GM19239 (cell line): Measurements from ENCODE around the gene RCN2.
A peak's percentile ranks its signal among the peaks of the same experiment; 100 is the strongest.
"Not testable (repeated sequence)": the region's sequence is repeated elsewhere in the genome, so short reads cannot be mapped to it uniquely, and the experiment has no call there.

Experiments
- DNase-seq: peaks from one replicate; pipeline ENCODE4 v3.0.0; 2011; ENCODE audit warnings: low spot score; ENCODE audit not compliant: insufficient read length
- FAIRE-seq: peaks from 2 replicates; lab custom pipeline; 2011; peaks lifted over from hg19 to GRCh38; lab: Jason Lieb, UNC

RCN2 gene, protein sequence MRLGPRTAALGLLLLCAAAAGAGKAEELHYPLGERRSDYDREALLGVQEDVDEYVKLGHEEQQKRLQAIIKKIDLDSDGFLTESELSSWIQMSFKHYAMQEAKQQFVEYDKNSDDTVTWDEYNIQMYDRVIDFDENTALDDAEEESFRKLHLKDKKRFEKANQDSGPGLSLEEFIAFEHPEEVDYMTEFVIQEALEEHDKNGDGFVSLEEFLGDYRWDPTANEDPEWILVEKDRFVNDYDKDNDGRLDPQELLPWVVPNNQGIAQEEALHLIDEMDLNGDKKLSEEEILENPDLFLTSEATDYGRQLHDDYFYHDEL

DNA sequence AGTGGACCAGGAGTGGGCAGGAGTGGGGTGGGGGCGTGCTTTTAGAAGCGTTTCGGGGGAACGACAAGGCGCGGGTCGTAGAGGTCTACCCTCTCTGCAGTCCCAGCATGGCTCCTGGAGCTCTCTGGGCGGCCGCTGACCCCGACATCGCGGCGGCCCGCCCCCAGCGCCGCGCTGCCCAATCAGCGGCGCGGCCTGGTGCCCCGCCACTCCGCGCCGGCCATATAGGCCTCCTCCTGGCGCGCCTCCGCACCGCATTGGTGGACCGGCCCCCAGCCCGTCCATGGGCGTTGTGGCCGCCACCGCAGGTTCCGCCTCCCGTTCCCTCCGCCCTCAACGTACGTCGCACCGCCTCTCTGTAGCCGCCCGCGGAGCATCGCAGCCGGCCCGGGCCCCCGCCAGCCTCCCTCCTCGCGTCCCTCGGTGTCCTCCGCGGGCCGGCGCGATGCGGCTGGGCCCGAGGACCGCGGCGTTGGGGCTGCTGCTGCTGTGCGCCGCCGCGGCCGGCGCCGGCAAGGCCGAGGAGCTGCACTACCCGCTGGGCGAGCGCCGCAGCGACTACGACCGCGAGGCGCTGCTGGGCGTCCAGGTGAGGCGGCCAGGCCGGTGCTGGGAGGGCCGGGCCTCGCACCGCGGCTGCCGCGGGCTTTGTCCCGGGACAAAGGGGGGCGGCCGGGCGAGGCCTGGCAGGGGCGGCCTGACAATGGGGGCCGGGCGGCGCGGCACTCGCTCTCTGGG lies at the start of gene RCN2:
RCN2 (plus strand) TSS at position 353 of the 738 bp plus-strand sequence; CDS start at position 446, 93 bp downstream.
- DNase-seq (peak; percentile 82), FAIRE-seq (peak; percentile 95)

DNA sequence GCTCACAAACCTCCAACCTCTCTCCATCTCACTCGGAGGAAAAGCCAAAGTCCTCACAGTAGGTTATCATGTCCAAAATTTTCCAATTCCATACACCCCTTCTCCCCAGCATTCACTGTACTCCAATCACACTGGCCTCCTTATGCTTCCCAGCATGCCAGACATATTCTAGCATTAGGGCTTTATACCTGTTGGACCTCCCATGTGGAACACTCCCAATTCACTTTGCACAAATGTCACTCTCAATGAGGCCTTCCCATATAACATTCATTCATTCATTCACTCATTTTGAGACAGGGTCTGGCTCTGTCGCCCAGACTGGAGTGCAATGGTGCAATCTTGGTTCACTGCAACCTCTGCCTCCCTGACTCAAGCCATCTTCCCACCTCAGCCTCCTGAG lies 46.3 kb upstream of the RCN2 start:
- FAIRE-seq (no peak), DNase-seq (no peak)

DNA sequence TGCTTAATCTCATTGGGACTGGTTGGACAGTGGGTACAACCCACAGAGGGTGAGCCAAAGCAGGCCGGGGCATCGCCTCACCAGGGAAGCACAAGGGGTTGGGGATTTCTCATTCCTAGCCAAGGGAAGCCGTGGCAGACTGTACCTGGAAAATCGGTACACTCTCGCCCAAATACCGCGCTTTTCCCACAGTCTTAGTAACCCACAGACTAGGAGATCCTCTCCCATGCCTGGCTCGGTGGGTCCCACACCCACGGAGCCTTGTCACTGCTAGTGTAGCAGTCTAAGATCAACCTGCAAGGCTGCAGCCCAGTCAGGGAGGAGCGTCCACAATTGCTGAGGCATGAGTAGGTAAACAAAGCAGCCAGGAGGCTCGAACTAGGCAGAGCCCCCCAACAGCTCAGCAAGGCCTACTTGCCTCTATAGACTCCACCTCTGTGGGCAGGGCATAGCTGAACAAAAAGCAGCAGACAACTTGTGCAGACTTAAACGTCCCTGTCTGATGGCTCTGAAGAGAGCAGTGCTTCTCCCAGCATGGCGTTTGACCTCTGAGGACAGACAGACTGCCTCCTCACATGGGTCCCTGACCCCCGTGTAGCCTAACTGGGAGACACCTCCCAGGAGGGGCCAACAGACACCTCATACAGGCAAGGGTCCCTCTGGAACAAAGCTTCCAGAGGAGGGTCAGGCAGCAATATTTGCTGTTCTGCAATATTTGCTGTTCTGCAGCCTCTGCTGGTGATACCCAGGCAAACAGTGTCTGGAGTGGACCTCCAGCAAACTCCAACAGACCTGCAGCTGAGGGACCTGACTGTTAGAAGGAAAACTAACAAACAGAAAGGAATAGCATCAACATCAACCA lies 44.0 kb upstream of the RCN2 start:
- FAIRE-seq, result not testable (repeated sequence)

DNA sequence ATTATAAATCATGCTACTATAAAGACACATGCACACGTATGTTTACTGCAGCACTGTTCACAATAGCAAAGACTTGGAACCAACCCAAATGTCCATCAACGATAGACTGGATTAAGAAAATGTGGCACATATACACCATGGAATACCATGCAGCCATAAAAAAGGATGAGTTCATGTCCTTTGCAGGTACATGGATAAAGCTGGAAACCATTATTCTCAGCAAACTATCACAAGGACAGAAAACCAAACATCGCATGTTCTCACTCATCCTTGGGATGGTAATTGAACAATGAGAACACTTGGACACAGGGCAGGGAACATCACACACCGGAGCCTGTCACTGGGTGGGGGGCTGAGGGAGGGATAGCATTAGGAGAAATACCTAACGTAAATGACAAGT lies 38.7 kb upstream of the RCN2 start:
- FAIRE-seq, DNase-seq: not testable (repeated sequence)

More for the DNA sequence above, 44.0 kb upstream of the RCN2 start:
- not testable (repeated sequence) for DNase-seq

DNA sequence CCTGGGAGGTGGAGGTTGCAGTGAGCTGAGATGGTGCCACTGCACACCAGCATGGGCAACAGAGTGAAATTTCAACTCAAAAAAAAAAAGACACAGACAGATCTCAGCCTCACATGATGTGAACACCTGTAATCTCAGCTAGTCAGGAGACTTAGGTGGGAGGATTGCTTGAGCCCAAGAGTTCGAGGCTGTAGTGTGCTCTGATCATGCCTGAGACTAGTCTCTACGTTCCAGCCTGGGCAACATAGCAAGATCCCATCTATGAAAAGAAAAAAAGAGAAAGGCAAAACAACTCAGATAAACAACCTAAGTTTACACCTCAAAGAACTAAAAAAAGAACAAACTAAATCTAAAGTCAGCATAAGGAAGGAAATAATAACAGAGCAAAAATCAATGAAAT lies 37.4 kb upstream of the RCN2 start:
- FAIRE-seq (no peak), DNase-seq (no peak)

DNA sequence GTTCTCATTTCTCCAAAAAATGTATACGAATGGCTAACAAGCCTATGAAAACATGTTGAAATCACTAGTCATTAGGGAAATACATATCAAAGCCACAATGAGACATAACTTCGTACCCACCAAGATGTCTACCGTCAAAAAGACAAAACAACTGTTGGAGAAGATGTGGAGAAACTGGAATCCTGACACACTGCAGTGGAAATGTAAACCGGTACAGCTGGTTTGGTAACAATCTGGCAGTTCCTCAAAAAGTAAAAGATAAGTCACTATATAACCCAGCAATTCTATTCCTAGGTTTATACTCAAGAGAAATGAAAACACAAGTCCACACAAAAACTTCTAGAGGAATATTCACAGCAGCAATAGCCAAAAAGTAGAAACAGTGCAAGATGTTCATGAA lies 33.4 kb upstream of the RCN2 start:
- DNase-seq (no peak), FAIRE-seq (no peak)

DNA sequence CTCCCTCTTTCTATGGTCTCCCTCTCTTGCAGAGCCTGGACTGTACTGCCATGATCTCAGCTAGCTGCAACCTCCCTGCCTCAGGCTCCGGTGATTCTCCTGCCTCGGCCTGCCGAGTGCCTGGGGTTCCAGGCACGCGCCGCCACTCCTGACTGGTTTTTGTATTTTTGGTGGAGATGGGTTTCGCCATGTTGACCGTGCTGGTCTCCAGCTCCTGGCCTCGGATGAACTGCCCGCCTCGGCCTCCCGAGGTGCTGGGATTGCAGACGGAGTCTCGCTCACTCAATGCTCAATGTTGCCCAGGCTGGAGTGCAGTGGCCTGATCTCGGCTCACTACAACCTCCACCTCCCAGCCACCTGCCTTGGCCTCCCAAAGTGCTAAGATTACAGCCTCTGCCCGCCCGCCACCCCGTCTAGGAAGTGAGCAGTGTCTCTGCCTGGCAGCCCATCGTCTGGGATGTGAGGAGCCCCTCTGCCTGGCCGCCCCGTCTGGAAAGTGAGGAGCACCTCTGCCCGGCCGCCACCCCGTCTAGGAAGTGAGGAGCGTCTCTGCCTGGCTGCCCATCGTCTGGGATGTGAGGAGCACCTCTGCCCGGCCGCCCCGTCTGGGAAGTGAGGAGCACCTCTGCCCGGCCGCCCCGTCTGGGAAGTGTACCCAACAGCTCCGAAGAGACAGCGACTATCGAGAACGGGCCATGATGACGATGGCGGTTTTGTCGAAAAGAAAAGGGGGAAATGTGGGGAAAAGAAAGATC lies 32.2 kb upstream of the RCN2 start:
- DNase-seq, FAIRE-seq: not testable (repeated sequence)

DNA sequence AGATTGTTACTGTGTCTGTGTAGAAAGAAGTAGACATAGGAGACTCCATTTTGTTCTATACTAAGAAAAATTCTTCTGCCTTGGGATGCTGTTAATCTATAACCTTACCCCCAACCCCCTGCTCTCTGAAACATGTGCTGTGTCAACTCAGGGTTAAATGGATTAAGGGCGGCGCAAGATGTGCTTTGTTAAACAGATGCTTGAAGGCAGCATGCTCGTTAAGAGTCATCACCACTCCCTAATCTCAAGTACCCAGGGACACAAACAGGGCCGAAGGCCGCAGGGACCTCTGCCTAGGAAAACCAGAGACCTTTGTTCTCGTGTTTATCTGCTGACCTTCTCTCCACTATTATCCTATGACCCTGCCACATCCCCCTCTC lies 31.6 kb upstream of the RCN2 start:
- FAIRE-seq, DNase-seq: not testable (repeated sequence)

DNA sequence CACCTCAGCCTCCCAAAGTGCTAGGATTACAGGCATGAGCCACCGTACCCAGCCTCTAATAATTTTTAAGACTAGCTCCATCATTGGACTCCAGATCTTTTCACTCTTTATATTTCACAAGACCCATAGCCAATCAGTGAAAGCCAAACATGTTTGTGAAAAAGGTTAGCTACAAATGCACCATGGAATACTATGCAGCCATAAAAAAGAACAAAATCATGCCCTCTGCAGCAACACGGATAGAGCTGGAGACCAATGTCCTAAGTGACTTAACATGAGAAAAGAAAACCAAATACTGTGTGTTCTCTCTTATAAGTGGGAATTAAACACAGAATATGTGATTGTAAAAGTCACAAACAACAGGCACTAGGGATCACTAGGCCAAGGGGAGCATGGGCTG lies 29.6 kb upstream of the RCN2 start:
- FAIRE-seq, result no peak
- no peak for DNase-seq

DNA sequence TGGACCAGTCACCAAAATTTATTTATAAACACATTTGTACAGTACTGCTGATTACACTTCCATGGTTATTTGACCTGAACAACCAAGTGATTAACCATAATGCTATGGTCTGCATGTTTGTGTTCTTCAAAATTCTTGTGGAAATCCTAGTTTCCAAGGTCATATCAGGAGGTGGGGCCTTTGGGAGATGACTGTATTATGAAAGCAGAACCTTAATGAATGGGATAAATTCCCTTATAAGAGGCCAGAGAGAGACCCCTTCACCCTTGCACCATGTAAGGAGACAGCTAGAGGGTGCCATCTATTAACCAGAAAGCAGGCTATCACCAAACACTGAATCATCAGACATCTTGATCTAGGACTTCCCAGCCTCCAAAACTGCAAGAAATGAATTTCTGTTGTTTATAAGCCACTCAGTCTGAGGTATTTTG lies 28.3 kb upstream of the RCN2 start:
- no peak for DNase-seq
- no peak for FAIRE-seq

DNA sequence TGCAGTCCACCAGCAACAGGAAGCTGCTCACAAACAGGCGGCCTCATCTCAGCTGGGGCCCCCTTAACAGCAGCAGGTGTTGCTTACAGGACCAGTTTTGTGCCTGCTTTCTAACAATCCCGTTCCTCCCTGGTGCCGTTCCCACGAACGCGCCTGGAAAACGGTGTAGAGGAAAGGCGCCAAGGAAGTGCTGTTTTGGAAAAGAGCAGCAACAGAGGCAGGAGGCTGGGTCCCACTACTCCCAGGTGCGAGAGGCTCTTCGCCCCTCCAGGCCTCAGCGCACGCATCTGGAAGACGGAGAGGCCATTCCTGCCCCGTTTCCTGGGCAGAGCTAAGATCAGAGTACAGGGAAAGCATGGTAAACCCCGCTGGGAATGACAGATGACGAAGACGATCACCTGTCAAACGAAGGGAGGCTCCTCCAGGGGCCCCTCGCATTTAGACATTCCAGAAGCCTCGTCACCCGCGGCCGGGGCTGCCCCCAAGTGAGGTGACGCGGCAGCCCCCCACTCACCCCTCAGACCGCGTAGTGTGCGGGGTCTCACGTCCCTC lies 27.0 kb upstream of the RCN2 start:
- no peak for DNase-seq
- FAIRE-seq, result peak; percentile 31

DNA sequence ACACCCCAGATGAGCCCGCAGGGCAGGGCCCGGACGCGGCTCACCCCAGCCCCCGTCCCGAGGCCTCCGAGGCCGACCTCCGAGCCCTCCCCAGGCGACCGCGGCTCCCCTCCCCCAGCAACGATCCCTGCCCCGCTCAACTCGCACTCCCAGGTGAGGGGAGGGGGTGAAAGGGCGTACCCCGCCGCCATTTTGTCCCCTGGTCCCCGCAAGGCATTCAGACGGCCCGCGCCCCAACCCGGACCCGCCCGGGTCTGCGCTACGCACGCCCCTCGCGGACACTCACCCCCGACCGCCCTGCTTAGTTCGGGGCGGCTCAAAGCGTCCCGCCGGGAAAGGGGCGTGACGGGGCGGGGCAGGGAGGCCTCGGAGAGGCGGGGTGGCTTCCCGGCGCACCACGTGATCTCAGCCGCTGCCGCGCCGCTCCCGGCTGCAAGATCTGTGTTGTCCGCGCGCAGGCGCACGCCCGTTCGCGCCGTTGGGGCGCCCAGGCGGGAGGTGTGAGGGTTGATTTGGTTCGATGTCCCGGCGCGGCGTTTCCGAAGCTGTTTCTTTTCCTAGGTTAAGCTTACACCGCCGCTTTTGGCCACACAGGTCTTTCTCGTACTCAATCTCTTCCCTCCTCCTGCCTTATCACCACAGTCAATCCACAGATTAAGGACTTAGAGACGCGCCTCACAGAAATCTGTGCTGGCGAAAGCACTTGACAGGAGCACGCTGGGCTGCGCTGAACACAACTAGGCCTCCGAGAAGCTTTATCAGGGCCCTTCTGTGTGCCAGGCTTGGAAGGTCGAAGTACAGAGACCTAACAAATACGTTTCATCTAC lies 26.3 kb upstream of the RCN2 start, which contains the start of gene SCAPER:
SCAPER (minus strand) TSS at position 328 of the 827 bp plus-strand sequence. CDS start 21,523 bp downstream, outside the sequence.
- FAIRE-seq, result peak; percentile 89
- peak; percentile 91 for DNase-seq

DNA sequence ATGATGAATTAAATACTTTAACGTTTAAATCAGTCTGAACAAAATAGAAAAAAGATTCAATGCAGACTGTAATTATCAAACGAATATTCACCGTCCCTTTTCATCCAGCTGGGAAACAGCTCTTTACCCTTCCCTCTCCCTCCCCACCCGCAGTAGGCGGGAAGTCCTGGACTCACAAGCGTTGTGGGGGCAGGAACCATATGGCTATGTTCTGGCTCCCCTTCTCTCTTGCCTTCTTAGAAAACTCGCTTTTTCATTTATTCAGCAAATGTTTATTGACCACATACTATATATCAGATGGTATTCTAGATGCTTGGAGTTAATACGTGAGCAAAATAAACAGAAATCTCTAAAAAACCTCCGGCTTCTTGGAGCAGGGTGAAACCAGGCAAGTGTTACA lies 25.7 kb upstream of the RCN2 start:
- DNase-seq (no peak), FAIRE-seq (no peak)

DNA sequence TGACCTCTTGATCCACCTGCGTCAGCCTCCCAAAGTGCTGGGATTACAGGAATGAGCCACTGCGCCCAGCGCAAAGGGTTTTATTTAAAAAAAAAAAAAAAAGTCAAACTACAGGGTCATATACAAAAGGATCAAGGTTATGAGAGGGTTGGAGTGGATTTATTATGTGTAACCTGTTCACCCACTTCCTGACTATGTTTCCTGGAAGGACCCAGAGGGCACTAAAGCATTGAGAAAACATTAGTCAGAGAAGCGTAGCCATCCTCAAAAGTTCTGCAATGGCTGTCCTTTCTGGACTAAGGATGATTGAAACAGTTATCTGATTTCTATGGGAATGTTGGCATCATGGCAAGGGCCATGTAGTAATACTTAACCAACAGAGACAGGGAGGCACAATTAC lies 19.1 kb upstream of the RCN2 start:
- FAIRE-seq, result no peak
- no peak for DNase-seq

DNA sequence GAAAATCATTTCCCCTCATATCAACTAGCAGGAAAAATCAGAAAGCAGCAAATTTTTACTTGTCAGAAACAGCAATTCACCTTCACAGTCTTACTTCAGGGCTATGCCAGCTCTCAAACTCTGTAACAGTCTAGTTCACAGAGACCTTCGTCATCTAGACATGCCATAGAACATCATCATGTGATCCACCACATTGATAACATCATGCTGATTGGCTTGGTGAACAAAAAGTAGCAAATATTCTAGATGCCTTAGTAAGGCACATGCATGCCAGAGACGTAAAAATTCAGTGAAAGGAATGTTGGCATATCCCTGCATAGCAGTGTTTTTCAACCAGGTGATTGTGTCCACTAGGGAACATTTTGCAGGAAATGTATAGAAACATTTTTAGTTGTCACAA lies 17.8 kb upstream of the RCN2 start:
- FAIRE-seq (no peak), DNase-seq (no peak)

DNA sequence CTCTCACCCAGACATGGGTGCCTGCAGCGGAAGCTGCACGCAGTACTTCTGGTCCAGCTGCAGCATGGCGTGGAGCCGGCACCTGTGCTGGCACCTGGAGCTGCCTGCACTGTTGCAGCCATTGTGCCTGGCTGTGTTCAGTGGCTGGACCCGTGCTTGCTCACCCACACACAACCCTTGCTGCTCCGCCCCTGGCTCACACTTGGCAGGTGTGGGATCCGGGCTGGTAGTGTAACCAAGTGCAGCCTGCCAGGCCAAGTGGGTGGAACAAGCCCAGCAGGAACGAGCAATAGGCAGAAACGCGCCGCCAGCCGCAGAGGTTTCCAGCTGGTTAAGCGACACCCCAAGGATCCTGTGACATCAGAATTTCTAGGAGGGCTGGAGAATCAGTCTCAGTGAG lies 15.2 kb upstream of the RCN2 start:
- no peak for FAIRE-seq
- no peak for DNase-seq

DNA sequence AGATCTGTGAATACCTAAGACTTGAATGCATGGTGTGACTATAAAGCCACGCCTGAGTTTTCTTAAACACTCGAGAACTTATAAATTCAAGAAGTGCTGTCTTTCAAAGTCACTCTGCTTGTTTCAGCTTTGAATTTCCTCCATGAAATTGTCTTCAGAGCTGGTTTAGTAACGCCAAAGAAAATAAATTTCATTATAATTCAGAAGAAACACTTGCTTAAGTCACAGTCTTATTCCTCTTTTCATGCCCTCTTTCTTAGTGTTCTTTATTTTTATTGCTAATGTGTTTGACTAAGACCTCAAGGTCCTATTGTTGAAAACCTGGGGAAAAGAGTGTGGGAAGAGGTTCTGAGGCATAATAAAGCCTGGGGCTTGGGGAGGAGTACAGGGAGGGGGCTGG lies 3.3 kb upstream of the RCN2 start:
- peak; percentile 48 for FAIRE-seq
- no peak for DNase-seq

DNA sequence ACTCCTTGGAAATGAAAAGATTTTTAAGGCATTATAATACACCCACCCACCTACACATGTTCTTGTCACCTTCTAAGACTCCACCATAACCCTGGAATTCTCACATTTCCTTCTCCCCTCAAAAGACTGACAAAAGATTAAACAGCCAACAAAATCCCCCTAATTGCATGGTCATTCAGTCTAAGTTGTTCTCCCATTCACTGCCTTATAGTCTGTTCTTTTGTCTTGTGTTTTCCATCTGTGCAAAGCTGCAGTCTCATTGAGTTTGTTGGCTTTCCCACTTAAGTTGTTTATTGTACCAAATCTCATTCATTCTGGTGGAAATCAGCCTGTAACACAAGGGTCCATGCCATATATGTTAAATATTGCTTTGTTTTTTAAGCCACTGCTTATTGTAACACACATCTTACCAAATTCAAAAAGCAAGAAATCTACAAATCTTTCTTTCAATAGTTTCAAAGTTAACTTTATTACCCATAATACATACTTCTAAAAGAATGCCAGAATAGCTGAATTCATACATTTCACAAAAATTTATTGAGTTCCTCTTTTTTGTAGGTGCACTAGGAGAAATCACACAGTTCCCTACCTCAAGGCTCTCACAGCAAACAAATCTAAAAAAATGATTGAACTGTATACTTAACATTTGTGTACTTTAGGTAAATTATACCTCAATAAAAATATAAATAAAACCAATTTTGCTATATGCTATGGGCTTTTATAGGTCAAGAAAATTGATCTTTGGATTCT lies 2.4 kb upstream of the RCN2 start:
- FAIRE-seq (no peak), DNase-seq (no peak)
